ENCODE data around the gene COX17.
"Not testable (repeated sequence)": the region's sequence is repeated elsewhere in the genome, so short reads cannot be mapped to it uniquely, and the experiment has no call there.

COX17 gene

GRCh38 chr3:119676771-119677640 is at the start of gene COX17:
COX17 (minus strand) TSS chr3:119677406; CDS start chr3:119677310, 96 bp downstream.
- DNase-seq (ENCODE audit: low spot score) = peak; percentile 95

- DNase-seq (ENCODE audit: low spot score) = no peak
Observed at GRCh38 chr3:119726909-119727308, 49.7 kb upstream of the COX17 start.

GRCh38 chr3:119723022-119723421 is 45.8 kb upstream of the COX17 start:
- peak; percentile 69 for DNase-seq (ENCODE audit: low spot score)

- no peak for DNase-seq (ENCODE audit: low spot score)
Observed at GRCh38 chr3:119717520-119717919, 40.3 kb upstream of the COX17 start.

DNA sequence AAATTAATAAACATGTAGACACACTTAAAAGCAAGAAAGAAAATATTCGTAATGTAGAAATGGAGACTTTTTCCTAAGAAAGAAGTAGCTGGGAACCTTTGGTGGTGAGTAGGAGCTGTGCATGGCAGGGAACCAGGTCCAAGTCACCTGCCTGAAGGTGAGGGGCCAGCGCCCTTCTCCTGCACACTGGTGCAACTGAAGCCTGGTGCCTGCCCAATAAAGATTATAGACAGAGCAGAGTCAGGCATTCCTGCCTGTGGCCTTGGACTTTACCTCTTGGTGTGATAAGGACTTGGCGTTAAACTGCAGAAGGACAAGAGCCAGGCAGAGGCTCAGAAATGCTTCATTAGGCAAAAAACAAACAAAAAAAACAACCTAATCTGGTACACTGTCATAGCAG is 39.8 kb upstream of the COX17 start:
- DNase-seq (ENCODE audit: low spot score) = no peak

GRCh38 chr3:119715105-119715504 is 37.9 kb upstream of the COX17 start:
- DNase-seq (ENCODE audit: low spot score) = no peak

- no peak for DNase-seq (ENCODE audit: low spot score)
Observed at GRCh38 chr3:119703820-119704531, 26.8 kb upstream of the COX17 start.

DNA sequence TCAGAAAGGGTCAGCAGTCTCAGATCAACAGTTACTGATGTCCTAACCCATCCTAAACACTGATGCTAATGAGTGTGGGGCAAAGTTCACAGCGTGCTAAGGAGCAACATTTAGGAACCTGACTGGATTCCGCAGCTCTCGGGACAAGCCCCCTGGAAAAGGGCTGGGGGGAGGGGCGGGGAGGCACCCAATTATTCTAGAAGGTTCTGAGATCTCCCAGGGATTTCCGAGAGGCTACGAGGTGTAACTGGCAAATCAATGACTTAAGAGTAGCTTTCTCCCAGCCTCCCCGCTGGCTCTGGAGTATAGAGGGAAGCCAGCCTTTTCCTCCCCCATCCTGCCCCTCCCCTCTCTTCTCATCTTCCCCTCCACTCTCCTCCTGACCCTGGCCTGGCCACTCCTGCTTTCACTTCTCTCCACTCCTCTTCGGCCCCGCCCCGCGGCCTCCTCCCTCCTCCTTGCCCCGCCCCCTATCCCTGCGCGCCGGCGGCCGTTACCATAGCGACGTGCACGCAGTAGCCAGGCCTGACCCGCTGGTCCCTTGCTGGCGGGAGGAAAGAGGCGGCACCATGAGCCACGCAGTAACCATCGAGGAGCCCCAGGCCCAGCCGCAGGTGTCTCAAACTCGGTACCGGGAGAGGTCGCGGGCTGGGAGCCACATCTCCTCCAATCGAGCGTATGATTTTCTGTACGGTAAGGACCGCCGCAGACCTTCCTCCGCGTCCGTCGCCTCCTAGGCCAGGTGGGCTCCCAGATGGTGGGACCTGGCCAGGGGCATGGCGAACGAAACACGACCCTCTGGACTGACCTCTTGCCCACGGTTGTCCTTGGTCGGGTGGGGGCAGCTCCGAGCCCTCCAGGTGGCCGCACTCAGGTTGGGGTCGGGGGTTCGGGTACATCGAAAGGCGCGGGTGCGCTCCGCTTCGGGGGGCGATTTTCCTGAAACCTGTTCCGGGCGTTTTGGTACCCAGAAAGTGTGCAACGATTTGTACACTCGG is 25.6 kb upstream of the COX17 start, which contains the start of gene CFAP91:
Gene CFAP91 (plus strand): TSS at position 493 of the 998 bp plus-strand sequence. CDS start 77 bp downstream, at position 570.
- DNase-seq (ENCODE audit: low spot score) = peak; percentile 98

GRCh38 chr3:119700920-119701734 is 23.9 kb upstream of the COX17 start:
- DNase-seq (ENCODE audit: low spot score) = no peak

DNA sequence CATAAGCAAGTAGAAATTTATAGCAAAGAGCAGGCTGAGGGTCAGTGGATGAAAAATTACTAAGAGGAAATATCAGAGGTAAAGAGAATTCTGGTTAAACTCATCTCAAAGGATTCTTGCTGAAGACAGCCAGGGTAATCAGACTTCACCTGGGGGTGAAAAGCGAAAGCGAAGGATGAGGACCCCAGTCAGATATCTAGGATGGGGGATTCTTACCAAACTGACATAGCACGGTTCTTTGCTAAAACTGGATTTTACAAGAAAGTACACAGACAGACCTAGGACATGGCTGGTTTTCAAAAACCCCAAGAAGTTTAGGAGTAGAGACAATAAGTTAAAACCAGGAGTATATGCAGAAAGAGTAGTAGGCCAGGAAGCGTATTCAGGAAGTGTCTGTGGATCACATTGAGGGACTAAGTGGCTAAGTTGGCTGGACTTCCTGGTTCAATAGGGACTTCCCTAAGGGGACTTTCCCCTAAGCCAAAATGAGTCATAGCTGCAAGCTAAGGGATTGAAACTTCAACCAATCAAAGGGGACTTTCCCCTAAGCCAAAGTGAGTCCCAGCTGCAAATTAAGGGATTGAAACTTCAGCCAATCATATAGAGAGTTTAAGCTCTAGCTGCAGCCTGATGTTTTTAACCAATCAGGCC is 23.2 kb upstream of the COX17 start:
- DNase-seq (ENCODE audit: low spot score) = peak; percentile 33

GRCh38 chr3:119697394-119697793 is 20.2 kb upstream of the COX17 start:
- no peak for DNase-seq (ENCODE audit: low spot score)

- DNase-seq (ENCODE audit: low spot score) = no peak
Observed at GRCh38 chr3:119695480-119695879, 18.3 kb upstream of the COX17 start.

DNA sequence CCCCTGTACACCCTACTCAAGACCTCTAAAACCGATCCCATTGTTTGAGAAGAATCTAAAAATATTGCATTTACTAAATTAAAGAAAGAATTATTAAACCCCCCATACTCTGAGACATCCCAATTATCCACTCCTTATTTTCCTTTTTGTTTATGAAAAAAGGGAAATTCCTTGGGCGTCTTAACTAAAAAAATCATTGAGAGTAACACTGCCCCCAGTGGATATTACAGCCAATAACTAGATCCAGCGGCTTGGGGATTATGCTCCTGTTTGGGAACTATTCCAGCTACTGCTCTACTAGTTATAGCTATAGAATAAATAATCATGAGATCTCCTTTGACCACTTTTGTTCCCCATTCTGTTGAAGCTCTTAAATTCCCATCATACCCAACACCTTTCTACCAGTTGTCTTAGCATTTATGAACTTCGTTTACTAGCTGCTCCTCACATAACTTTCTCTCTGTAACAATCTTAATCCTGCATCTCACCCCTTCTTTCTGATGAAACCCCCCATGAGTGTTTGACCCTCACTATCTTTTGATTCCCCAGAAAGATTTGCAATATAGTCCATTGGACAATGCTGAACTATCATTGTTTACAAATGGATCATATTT is 12.9 kb upstream of the COX17 start:
- no peak for DNase-seq (ENCODE audit: low spot score)

DNA sequence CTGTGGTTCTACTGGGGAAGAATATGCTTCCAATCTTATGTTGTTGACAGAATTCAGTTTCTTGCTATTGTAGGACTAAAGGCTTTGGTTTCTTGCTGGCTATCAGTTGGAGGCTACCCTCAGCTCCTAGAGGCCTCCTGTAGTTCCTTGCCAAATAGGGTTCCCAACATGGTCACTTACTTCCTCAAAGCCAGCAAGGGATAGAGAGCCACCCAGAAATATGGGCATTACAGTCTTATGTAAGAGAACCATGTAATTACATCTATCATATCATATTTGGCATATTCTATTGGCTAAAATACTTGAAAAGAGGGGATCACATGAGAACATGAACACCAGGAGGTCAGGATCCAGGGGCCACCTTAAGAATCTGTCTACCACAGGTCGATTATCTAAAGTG is 6.2 kb upstream of the COX17 start:
- DNase-seq (ENCODE audit: low spot score) = no peak

DNA sequence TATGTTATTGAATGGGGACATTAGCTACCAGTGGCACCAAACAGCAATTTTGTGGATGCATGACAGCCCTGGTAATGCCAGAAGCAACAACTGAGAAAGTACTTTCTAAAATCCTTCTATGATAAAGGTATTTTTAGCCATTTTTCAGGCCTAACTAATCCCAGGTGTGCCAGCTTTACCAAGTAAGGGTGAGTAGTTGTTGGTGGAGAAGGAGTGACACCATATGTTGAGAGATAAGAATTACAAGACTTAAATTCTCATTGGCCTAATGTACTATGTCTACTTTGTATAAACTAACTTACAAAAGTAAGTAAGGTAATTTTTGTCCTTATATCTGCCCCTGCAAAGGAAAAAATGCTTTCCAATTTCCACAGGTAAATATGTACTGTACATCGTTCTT is 4.1 kb upstream of the COX17 start:
- no peak for DNase-seq (ENCODE audit: low spot score)

GRCh38 chr3:119679874-119680273 is 2.7 kb upstream of the COX17 start:
- DNase-seq (ENCODE audit: low spot score) = no peak

GRCh38 chr3:119678209-119678608 is 1.0 kb upstream of the COX17 start:
- not testable (repeated sequence) for DNase-seq (ENCODE audit: low spot score)

DNA sequence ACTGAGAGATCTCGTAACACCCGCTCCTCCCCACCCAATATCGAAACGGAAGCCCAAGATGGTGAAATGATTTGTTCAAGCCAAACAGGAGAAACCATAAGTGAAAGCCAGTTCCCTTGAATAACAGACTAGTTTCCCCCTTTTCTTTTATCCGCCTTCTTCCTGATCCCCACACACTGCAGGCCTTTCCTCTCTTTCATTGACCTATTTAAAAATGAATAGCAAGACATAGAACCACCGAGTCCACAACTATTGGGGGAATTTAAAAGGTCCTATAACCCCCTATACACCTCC is 382 bp upstream of the COX17 start:
- no peak for DNase-seq (ENCODE audit: low spot score)

- DNase-seq (ENCODE audit: low spot score) = no peak
Observed at GRCh38 chr3:119676020-119676419, 1.2 kb downstream of the COX17 start.

GRCh38 chr3:119675188-119675874 is 1.9 kb downstream of the COX17 start:
- DNase-seq (ENCODE audit: low spot score) = no peak

Data from Ammon's horn (tissue), 1 donor.